Measurements from ENCODE around the gene LMBRD1.
"Not testable (repeated sequence)": the region's sequence is repeated elsewhere in the genome, so short reads cannot be mapped to it uniquely, and the experiment has no call there.

The LMBRD1 gene

GRCh38 chr6:69787436-69787835 is 9.4 kb downstream of the LMBRD1 start:
- H3K4me2 ChIP-seq (ENCODE audit: insufficient read depth, low read length, poor library complexity, severe bottlenecking); H3K18ac ChIP-seq (ENCODE audit: low read length); H3K4me1 ChIP-seq (ENCODE audit: control insufficient read depth in 2 of 2, insufficient read depth in 1 of 2, low read depth in 1 of 2, low read length in 2 of 2); H2AK5ac ChIP-seq (ENCODE audit: low read depth, low read length); H3K9me3 ChIP-seq (replicated peaks in 1 of 2; ENCODE audit: control insufficient read depth in 2 of 2, insufficient read depth in 1 of 2, low read depth in 1 of 2, low read length in 2 of 2); H3K4me3 ChIP-seq (ENCODE audit: low read length in 2 of 2); H2BK5ac ChIP-seq (ENCODE audit: low read length); H4K8ac ChIP-seq (ENCODE audit: low read depth, low read length); H3K27ac ChIP-seq (replicated peaks; ENCODE audit: low read length); H3K14ac ChIP-seq (ENCODE audit: low read length); H2BK15ac ChIP-seq (ENCODE audit: low read length); H4K91ac ChIP-seq (ENCODE audit: low read depth, low read length, poor library complexity); H2BK120ac ChIP-seq (ENCODE audit: low read depth, low read length); H3K23ac ChIP-seq (ENCODE audit: low read depth, low read length, poor library complexity); H3K4ac ChIP-seq (ENCODE audit: low read length); H2AFZ ChIP-seq (ENCODE audit: low read length); H3K27me3 ChIP-seq (ENCODE audit: control insufficient read depth in 3 of 3, insufficient read depth in 3 of 3, low read depth in 1 of 3, low read length in 3 of 3); DNase-seq (ENCODE audit: low spot score); H2BK12ac ChIP-seq (ENCODE audit: low read length); H3K79me1 ChIP-seq (ENCODE audit: low read depth, low read length); H3K9ac ChIP-seq (ENCODE audit: low read depth, low read length, poor library complexity): not testable (repeated sequence)
- WGBS, 2 donors (ENCODE audit: extremely low coverage in 2 of 2, insufficient read length in 2 of 2, insufficient replicate concordance in 1 of 2) = no CpG with 5 or more reads among the region's 5 CpGs
- H3K36me3 ChIP-seq (replicated peaks in 1 of 2; ENCODE audit: control insufficient read depth in 2 of 2, insufficient read depth in 2 of 2, low read length in 2 of 2) = peaks cover 0 to 17% of the 10 kb centered on the region in 2 donors

- Histone ChIP-seq H3K23ac (ENCODE audit: low read depth, low read length, poor library complexity) (no peak overlapping the region), H3K14ac (ENCODE audit: low read length) (no peak overlapping the region), H2AK5ac (ENCODE audit: low read depth, low read length) (no peak overlapping the region), H3K4me3 (ENCODE audit: low read length in 2 of 2) (no peak overlapping the region), H2BK120ac (ENCODE audit: low read depth, low read length) (no peak overlapping the region), H3K9me3 (replicated peaks in 1 of 2; ENCODE audit: control insufficient read depth in 2 of 2, insufficient read depth in 1 of 2, low read depth in 1 of 2, low read length in 2 of 2) (no peaks in the 10 kb centered on the region), H3K27ac (replicated peaks; ENCODE audit: low read length) (no peak overlapping the region), H3K4me1 (ENCODE audit: control insufficient read depth in 2 of 2, insufficient read depth in 1 of 2, low read depth in 1 of 2, low read length in 2 of 2) (no peaks in the 10 kb centered on the region), H2AFZ (ENCODE audit: low read length) (no peak overlapping the region), H4K8ac (ENCODE audit: low read depth, low read length) (no peak overlapping the region), H3K27me3 (ENCODE audit: control insufficient read depth in 3 of 3, insufficient read depth in 3 of 3, low read depth in 1 of 3, low read length in 3 of 3) (no peaks in the 10 kb centered on the region), H3K36me3 (replicated peaks in 1 of 2; ENCODE audit: control insufficient read depth in 2 of 2, insufficient read depth in 2 of 2, low read length in 2 of 2) (peaks cover 0 to 17% of the 10 kb centered on the region in 2 donors), H3K18ac (ENCODE audit: low read length) (no peak overlapping the region), H2BK15ac (ENCODE audit: low read length) (no peak overlapping the region), H2BK12ac (ENCODE audit: low read length) (no peak overlapping the region), H4K91ac (ENCODE audit: low read depth, low read length, poor library complexity) (no peak overlapping the region), H3K9ac (ENCODE audit: low read depth, low read length, poor library complexity) (no peak overlapping the region), H3K4me2 (ENCODE audit: insufficient read depth, low read length, poor library complexity, severe bottlenecking) (no peak overlapping the region), H2BK5ac (ENCODE audit: low read length) (no peak overlapping the region), H3K79me1 (ENCODE audit: low read depth, low read length) (no peaks in the 10 kb centered on the region), H3K4ac (ENCODE audit: low read length) (no peak overlapping the region)
- no peak for DNase-seq (ENCODE audit: low spot score)
Measured at GRCh38 chr6:69785697-69786096, 11.1 kb downstream of the LMBRD1 start.

- H3K36me3 ChIP-seq (replicated peaks in 1 of 2; ENCODE audit: control insufficient read depth in 2 of 2, insufficient read depth in 2 of 2, low read length in 2 of 2) = peaks cover 0 to 18% of the 10 kb centered on the region in 2 donors
- H3K4me2 ChIP-seq (ENCODE audit: insufficient read depth, low read length, poor library complexity, severe bottlenecking) = no peak overlapping the region
- H3K14ac ChIP-seq (ENCODE audit: low read length) = no peak overlapping the region
- no peak overlapping the region for H2BK5ac ChIP-seq (ENCODE audit: low read length)
- no peaks in the 10 kb centered on the region for H3K9me3 ChIP-seq (replicated peaks in 1 of 2; ENCODE audit: control insufficient read depth in 2 of 2, insufficient read depth in 1 of 2, low read depth in 1 of 2, low read length in 2 of 2)
- H3K79me1 ChIP-seq (ENCODE audit: low read depth, low read length) = no peaks in the 10 kb centered on the region
- no peak overlapping the region for H2AFZ ChIP-seq (ENCODE audit: low read length)
- no peak overlapping the region for H2BK12ac ChIP-seq (ENCODE audit: low read length)
- H4K8ac ChIP-seq (ENCODE audit: low read depth, low read length) = no peak overlapping the region
- no peak for DNase-seq (ENCODE audit: low spot score)
- no peak overlapping the region for H2BK15ac ChIP-seq (ENCODE audit: low read length)
- no peaks in the 10 kb centered on the region for H3K27me3 ChIP-seq (ENCODE audit: control insufficient read depth in 3 of 3, insufficient read depth in 3 of 3, low read depth in 1 of 3, low read length in 3 of 3)
- no peak overlapping the region for H2BK120ac ChIP-seq (ENCODE audit: low read depth, low read length)
- no peak overlapping the region for H3K18ac ChIP-seq (ENCODE audit: low read length)
- no peak overlapping the region for H3K4me3 ChIP-seq (ENCODE audit: low read length in 2 of 2)
- H3K4ac ChIP-seq (ENCODE audit: low read length) = no peak overlapping the region
- 100% methylated on average over 1 of the region's 3 CpGs; no CpG with 5 or more reads in 1 of the 2 donors for WGBS, 2 donors (ENCODE audit: extremely low coverage in 2 of 2, insufficient read length in 2 of 2, insufficient replicate concordance in 1 of 2)
- H3K23ac ChIP-seq (ENCODE audit: low read depth, low read length, poor library complexity) = no peak overlapping the region
- no peak overlapping the region for H3K27ac ChIP-seq (replicated peaks; ENCODE audit: low read length)
- no peak overlapping the region for H3K9ac ChIP-seq (ENCODE audit: low read depth, low read length, poor library complexity)
- H4K91ac ChIP-seq (ENCODE audit: low read depth, low read length, poor library complexity) = no peak overlapping the region
- H3K4me1 ChIP-seq (ENCODE audit: control insufficient read depth in 2 of 2, insufficient read depth in 1 of 2, low read depth in 1 of 2, low read length in 2 of 2) = no peaks in the 10 kb centered on the region
- H2AK5ac ChIP-seq (ENCODE audit: low read depth, low read length) = no peak overlapping the region
Measured at GRCh38 chr6:69784595-69785377, 12.0 kb downstream of the LMBRD1 start.

- Histone ChIP-seq H3K79me1 (ENCODE audit: low read depth, low read length) (no peaks in the 10 kb centered on the region), H3K14ac (ENCODE audit: low read length) (no peak overlapping the region), H3K4me1 (ENCODE audit: control insufficient read depth in 2 of 2, insufficient read depth in 1 of 2, low read depth in 1 of 2, low read length in 2 of 2) (no peaks in the 10 kb centered on the region), H3K23ac (ENCODE audit: low read depth, low read length, poor library complexity) (no peak overlapping the region), H3K36me3 (replicated peaks in 1 of 2; ENCODE audit: control insufficient read depth in 2 of 2, insufficient read depth in 2 of 2, low read length in 2 of 2) (peaks cover 0 to 5% of the 10 kb centered on the region in 2 donors), H2AFZ (ENCODE audit: low read length) (no peak overlapping the region), H3K9ac (ENCODE audit: low read depth, low read length, poor library complexity) (no peak overlapping the region), H4K91ac (ENCODE audit: low read depth, low read length, poor library complexity) (no peak overlapping the region), H2BK12ac (ENCODE audit: low read length) (no peak overlapping the region), H3K4me2 (ENCODE audit: insufficient read depth, low read length, poor library complexity, severe bottlenecking) (no peak overlapping the region), H3K4ac (ENCODE audit: low read length) (no peak overlapping the region), H3K4me3 (ENCODE audit: low read length in 2 of 2) (no peak overlapping the region), H3K27me3 (ENCODE audit: control insufficient read depth in 3 of 3, insufficient read depth in 3 of 3, low read depth in 1 of 3, low read length in 3 of 3) (no peaks in the 10 kb centered on the region), H2BK15ac (ENCODE audit: low read length) (no peak overlapping the region), H4K8ac (ENCODE audit: low read depth, low read length) (no peak overlapping the region), H2BK120ac (ENCODE audit: low read depth, low read length) (no peak overlapping the region), H3K27ac (replicated peaks; ENCODE audit: low read length) (no peak overlapping the region), H2AK5ac (ENCODE audit: low read depth, low read length) (no peak overlapping the region), H2BK5ac (ENCODE audit: low read length) (no peak overlapping the region), H3K9me3 (replicated peaks in 1 of 2; ENCODE audit: control insufficient read depth in 2 of 2, insufficient read depth in 1 of 2, low read depth in 1 of 2, low read length in 2 of 2) (no peaks in the 10 kb centered on the region), H3K18ac (ENCODE audit: low read length) (no peak overlapping the region)
- DNase-seq (ENCODE audit: low spot score) = no peak
- no CpG with 5 or more reads among the region's 1 CpG for WGBS, 2 donors (ENCODE audit: extremely low coverage in 2 of 2, insufficient read length in 2 of 2, insufficient replicate concordance in 1 of 2)
Measured at GRCh38 chr6:69783108-69783507, 13.7 kb downstream of the LMBRD1 start.

Measured in neuronal stem cell (in vitro differentiated cells).